8988T (cell line): ENCODE measurements around the gene DNAI1.
"Not testable (repeated sequence)": the region's sequence is repeated elsewhere in the genome, so short reads cannot be mapped to it uniquely, and the experiment has no call there.

Experiments
- DNase-seq: peaks from one replicate; pipeline ENCODE4 v3.0.0; 2011

The DNAI1 gene

DNA sequence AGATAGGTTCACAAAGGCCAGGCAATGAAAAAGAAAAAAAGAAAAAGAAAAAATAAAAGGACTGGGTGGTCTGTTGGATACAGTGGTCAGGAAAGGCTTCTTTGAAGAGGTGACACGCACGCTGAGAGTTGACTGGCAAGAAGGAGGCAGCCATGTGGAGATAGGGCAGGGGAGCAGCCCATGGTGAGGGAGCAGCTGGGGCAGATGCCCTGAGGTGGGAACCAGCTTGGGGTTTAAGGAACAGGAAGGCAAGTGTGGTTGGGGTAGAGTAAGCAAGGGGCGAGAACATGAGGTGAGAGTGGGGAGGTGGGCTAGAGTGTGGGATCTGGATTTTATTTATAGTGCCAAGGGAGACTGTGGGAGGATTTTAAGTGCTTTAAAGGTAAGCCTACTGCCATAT lies 57.4 kb downstream of the DNAI1 start:
- DNase-seq: no peak

DNA sequence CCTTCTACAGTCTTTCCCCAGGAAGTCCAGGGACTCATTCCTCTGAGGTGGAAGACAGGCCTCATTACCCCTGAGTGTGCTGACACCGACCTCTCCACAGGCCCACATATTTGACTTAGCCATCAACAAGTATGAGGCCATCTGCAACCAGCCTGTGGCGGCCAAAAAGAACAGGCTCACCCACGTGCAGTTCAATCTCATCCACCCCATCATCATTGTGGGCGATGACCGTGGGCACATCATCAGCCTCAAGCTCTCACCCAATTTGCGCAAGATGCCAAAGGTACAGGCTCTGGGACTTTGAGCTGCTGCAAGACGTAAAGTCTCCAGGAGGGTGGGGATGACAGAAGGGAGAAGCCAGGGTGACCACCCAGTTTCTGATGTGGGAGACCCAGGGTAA lies 58.6 kb downstream of the DNAI1 start:
- DNase-seq: no peak

DNA sequence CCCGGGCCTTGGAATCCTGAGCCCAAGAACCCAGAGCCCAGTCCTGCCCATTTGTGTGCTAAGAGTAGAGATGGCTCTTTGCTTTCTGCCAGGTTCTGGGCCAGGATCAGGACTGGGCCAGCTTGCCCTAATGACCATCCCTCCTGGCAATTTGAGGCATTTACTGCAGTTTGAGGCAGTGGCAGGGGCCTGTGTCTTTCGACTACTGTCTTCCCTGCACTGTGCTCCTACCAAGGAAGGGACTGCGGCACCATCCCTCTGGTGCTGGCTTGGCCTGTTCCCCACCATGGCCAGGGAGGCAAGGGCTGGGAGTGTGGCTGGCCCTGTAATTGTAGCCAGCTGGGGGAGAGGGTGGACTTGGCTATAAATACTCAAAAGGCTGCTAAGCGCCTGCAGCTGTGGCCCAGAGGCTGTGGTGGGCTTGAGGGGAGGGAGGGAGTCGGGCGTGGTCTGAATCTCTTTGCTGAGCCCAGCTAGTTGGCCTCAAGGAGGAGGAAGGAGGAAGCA lies 59.6 kb downstream of the DNAI1 start:
- no peak for DNase-seq

- DNase-seq: no peak
These were observed 60.3 kb downstream of the DNAI1 start for GRCh38 chr9:34518896-34519295.

DNA sequence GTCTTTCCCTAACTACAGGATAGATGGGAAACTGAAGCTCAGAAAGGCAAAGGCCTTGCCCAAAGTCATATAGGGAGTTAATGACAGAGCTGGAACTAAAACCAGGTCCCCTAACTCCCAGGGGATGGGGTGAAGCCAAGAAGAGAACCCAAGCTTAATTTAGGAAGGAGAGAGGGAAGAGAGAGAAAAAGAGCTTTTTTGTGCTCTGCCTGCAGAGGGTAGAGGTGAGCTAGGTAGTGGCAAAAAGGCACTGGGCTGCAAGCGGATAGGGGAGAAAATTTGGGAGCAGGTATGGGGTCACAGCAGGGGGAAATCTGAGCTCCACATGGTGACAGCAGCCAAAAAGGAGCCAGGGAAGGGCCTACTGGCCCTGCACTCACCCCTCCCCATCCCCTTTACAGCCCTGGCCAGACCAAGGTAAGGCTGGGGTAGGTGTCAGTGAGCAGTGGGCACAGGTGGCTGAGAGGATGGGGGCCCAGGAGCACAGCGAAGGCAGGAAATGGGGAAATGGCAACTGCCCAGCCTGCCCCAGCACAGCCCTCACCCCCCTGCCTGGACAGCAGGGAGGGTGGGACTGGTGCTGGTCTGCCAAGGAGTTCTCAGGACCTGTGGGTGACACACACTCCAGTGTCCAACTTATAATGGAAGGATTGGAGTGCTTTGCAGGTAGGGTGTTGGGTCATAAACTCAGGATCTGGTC lies 60.9 kb downstream of the DNAI1 start:
- no peak for DNase-seq

- no peak for DNase-seq
These were observed 61.5 kb downstream of the DNAI1 start for GRCh38 chr9:34520096-34520495.

DNA sequence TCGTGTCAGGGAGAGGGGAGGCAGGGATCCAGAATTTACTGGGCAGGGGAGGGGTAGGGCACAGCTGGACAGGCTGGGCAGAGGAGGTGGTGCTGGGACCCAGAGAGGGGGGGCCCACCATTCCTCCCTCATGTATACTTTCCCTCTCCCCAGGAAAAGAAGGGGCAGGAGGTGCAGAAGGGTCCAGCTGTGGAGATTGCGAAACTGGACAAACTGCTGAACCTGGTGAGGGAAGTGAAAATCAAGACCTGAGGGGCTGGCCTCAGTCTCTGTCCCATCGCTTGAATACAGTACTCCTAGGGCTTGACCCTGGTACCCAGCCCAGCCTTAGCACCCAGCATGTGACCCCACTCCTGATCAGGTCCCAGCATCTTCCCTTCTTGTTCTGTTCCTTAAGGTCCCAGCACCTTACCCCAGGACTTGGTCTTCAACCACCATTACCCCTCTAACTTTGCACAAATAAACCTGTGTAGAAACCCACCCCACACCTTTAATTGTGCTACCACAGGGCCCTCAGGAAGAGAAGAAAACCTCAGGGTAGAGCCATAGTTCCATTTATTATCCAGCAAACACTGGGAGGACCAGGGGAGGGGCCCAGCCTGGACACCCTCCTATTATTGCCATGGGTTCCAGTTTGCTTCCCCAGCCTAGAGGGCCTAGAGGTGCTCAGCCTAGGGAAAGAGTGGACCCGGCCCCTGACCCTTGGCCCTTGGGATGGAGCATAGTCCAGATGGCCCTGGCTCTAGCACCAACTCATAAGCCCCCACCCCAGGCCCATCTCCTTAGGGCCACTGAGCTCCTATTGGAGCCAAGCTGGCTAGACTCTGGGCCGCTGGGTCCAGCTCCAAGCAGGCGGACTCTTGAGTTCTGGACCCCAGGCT lies 62.1 kb downstream of the DNAI1 start:
- no peak for DNase-seq

DNA sequence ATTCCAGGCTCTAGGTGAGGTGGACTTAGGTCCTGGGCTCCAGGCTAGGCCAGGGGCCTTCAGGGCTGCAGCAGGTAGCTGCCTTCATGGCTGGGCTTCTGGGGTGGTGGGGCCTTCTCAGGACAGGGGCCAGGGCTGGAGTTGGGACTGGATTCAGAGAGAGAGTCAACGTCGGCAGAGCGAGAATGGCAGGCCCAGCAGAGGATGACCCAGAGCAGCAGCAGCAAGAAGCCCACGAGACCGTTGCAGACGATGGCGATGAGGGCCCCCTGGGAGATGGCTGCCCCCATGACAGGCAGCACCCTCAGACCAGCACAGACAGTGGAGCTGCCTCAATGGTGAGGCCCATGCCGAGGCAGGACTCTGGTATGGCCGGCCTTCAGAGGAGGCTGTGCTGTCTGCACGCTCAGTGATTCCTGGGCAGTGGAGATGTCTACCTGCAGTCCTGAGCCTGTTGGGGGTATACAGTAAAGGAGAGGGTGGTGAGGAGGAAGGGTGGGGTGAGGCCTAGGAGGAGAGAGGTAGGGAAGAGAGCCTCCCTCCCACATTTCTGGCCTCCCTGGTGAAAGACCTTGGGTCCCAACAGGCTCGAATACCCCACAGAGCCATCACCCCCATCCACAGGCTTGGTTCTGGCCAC lies 62.9 kb downstream of the DNAI1 start:
- DNase-seq: no peak

DNA sequence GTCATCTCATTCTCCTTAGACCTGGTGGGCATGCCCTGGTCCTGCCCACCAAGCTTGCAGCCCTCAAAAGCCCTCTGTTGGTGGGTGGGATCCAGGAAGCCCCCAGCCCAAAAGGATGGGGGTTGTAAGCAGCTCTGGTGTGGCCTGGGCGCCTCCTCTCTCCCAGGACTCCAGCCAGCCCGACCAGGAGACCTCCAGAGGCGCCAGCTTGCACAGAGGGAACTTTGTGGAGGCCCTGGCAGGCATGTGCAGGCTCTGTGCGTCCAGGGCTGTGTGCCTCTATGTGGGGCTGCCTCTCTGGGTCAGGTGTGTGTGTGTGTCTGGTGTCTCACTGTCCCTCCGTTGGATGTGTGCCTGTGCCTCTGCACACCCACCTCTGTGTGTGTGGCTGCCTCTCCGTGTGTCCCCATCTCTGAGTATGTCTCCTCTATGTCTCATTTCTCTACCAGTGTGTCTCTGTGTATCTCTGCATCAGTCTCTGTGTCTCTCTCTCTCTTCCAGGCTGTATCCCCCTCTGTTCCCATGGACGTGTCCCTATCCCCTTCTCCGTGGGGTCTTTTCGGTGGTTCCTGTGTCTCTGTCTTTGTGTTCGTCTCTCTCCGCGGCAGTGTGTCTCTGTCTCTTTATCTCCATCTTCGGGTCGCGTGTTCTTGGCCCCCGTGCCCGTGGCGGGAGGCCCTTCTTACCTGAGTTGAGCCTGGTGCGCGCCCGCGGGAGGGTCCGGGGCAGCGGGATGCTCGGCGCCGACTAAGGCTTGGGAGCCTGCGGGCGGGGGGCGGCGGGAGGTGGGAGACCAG lies 63.7 kb downstream of the DNAI1 start:
- no peak for DNase-seq

GRCh38 chr9:34522971-34523797 lies 64.6 kb downstream of the DNAI1 start, which contains the start of gene ENHO:
TSS of gene ENHO (minus strand) at chr9:34522990. CDS start at chr9:34521695, 1,295 bp downstream.
- DNase-seq: peak; percentile 98

DNA sequence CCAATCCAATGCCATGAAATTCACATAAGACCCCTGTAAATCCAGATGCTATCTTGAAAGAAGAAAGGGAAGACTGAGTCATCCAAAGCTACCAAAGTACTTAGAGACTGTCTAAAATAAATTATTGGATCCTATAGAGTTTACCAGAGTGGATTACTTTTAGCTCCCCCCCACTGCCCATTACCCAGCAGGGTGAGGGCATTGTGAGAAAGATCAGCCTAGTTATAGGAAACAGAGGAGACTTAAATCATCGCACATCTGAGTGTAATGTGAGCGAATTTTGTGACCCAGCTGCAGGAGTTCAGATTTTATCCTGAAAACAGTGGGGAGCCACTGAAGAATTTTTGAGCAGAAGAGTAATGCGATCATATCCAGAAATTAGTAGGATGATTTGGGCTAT lies 65.7 kb downstream of the DNAI1 start:
- no peak for DNase-seq

GRCh38 chr9:34526026-34526425 lies 67.4 kb downstream of the DNAI1 start:
- DNase-seq: no peak

GRCh38 chr9:34532041-34532440 lies 73.4 kb downstream of the DNAI1 start:
- DNase-seq: not testable (repeated sequence)

GRCh38 chr9:34536685-34537084 lies 78.1 kb downstream of the DNAI1 start:
- DNase-seq: no peak

DNA sequence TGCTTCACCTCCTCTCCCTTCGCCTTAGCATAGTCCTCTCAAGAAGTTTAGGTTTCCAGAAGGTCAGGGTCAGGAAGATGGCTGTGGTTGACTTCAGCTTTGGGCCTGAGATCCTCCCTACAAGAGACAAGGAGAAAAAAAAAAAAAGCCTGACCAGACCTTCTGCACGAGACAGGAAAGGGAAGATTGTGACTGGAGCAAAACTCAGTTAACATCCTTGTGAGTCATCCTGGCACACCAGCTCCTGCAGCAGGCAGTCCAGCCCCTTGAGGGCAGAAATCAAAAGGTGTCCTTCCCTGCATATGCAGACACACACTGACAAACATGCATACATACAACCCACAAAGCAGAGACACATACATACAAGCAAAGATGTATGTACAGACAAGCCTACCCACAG lies 82.2 kb downstream of the DNAI1 start:
- no peak for DNase-seq

DNA sequence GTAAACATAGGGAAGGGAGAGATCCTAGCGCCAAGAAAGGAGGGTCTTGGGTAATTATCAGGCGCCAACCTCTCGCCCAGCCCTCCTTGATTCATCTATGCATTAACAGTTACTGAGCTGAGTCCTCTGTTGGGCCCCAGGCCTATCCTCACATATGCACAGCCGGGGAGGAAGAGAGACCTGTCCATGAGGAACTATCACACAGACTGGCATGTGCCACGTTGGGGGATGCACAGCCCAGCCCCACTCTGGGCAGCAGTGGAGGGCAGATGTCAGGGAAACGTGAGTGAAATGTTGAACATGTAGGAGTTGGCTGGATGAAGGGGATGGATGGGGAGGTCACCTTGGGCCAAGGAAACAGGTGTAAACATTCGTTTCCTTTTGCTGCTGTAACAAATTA lies 82.9 kb downstream of the DNAI1 start:
- DNase-seq: no peak

DNA sequence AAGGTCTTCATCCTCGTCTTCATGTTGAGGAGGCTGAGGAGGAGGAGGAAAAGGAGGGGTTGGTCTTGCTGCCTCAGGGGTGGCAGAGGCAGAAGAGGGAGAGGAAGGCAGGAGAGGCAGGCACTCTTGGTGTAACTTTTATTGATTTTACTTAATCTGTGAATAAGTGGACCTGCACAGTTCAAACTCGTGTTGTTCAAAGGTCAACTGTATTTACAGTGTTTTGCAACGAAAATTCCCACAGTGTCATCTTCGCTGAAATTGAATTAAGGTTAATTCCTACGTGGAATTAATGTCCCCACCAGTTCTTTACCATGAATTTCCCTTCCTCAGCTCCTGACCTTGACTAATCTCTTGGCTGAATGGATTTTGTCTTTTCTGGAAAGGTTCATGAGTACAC lies 85.4 kb downstream of the DNAI1 start:
- no peak for DNase-seq

DNA sequence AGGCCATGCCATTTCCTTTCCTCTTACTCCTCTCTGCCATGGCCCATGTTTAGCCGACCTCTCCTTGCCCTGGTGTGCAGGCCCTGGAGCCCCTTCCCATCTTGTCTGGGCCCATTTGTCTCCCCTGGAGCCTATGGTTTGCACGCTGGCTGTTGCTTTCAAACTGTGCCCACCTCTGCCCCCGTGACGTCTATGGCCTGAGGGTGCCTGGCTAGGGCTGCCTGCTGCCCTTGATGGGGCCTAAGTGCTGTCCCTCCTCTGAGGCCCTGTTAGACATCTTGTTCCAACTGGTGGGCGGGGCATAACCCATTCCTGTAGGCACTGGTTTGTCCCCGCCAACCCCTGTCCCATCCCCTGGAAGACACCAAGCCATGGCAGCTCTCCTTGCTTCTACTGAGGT lies 86.9 kb downstream of the DNAI1 start:
- no peak for DNase-seq

DNA sequence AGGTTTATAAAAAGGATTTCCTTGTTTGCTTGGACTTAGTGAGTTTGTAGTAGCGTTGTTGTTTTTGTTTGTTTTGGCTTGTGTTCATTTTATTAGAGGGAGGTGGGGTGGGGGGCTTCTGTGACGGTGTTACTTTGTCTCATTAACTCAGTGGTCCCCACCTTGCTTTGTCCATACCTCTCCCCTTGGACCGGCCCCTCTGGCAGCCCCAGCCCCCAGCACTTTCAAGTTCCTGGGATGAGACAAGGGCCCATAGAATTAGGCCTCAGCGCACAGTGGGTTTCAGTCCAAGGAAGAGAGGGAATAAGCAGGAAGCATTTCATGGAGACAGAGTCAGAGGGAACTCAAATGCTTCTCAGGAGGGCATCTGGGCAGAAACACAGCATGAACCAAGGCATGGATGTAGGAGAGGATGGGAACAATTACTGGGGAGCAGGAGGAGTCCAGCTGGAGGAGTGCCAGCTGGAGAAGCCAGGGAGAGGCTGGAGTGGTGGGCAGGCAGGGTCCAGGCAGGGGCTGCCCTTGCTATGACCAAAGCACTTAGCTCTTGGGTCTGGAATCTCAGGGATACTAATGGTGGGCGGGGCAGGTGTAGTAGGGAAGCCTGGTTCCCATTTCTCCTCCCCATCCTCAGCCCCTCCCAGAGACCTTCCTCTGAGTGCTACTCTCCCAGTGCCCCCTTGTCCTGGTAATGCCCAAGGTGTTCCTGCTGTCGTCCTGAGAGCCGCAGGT lies 87.7 kb downstream of the DNAI1 start:
- no peak for DNase-seq

GRCh38 chr9:34546834-34547827 lies 88.5 kb downstream of the DNAI1 start:
- peak; percentile 65 for DNase-seq
